HFF-Myc (cell line): ENCODE measurements around the gene JDP2.

Experiments used
- DNase-seq: peaks from one replicate; pipeline ENCODE4 v3.0.0-alpha.2; 2011; ENCODE audit warnings: low read depth; ENCODE audit errors: extremely low read depth
- H3K4me3 ChIP-seq: replicated peaks from 2 replicates; pipeline ENCODE4 v1.5.1; 2011; ENCODE audit warnings: low read depth, mild to moderate bottlenecking, control low read depth, low read length
- CTCF ChIP-seq: IDR thresholded peaks from 2 replicates; pipeline ENCODE4 v1.5.1; 2012; ENCODE audit warnings: mild to moderate bottlenecking, low read depth, low read length, control low read depth; ENCODE audit errors: missing control alignments

JDP2 gene

GRCh38 chr14:75409316-75410205, 18.3 kb upstream of the JDP2 start:
- no peak for DNase-seq
- no peak overlapping the region for H3K4me3 ChIP-seq
- no peak for TF ChIP-seq CTCF

- H3K4me3 ChIP-seq, result no peak overlapping the region
- TF ChIP-seq CTCF, result no peak
- DNase-seq, result no peak
Observed at GRCh38 chr14:75411214-75411540, 16.6 kb upstream of the JDP2 start.

GRCh38 chr14:75413013-75413412, 14.8 kb upstream of the JDP2 start:
- DNase-seq, result no peak
- TF ChIP-seq CTCF, result no peak
- no peak overlapping the region for H3K4me3 ChIP-seq

GRCh38 chr14:75417674-75418073, 10.1 kb upstream of the JDP2 start:
- TF ChIP-seq CTCF, result no peak
- no peak overlapping the region for H3K4me3 ChIP-seq
- DNase-seq, result no peak

- no peak for DNase-seq
- no peak for TF ChIP-seq CTCF
- H3K4me3 ChIP-seq, result no peak overlapping the region
Observed at GRCh38 chr14:75418850-75419768, 8.7 kb upstream of the JDP2 start.

GRCh38 chr14:75422169-75422568, 5.7 kb upstream of the JDP2 start:
- no peak for TF ChIP-seq CTCF
- no peak for DNase-seq

More at GRCh38 chr14:75422169-75422568, 5.7 kb upstream of the JDP2 start:
- H3K4me3 ChIP-seq, result no peak overlapping the region
